Jurkat, Clone E6-1 (cell line): ENCODE data around the gene LRMDA.
"Not testable (repeated sequence)": the region's sequence is repeated elsewhere in the genome, so short reads cannot be mapped to it uniquely, and the experiment has no call there.

Experiments used
- DNase-seq: peaks from one replicate; pipeline ENCODE4 v3.0.0-alpha.2; 2011; ENCODE audit warnings: low read depth, low spot score
- H3K4me3 ChIP-seq: 2 replicates; pipeline ENCODE4 v1.5.1; 2011; ENCODE audit warnings: mild to moderate bottlenecking, low read length, control low read depth, moderate library complexity

The LRMDA gene

DNA sequence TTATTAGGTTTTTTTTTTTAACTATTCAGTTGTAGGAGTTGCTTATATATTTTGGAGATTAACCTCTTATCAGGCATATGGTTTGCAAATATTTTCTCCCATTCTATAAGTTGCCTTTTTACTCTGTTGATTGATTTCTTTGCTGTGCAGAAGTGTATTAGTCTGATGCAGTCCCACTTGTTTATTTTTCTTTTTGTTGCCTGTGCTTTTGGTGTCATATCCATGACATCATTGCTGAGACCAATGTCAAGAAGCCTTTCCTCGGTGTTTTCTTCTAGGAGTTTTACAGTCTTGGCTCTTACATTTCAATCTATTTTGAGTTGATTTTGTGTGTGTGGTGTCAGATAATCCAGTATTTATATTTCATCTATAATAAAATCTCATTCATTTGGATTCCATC is 155.4 kb downstream of the LRMDA start:
- no peak for DNase-seq
- H3K4me3 ChIP-seq: no peak overlapping the region

- no peak for DNase-seq
- H3K4me3 ChIP-seq: no peak overlapping the region
Measured at GRCh38 chr10:75588031-75588430, 156.6 kb downstream of the LRMDA start.

- no peak for DNase-seq
- H3K4me3 ChIP-seq: no peak overlapping the region
Measured at GRCh38 chr10:75589895-75590654, 158.7 kb downstream of the LRMDA start.

DNA sequence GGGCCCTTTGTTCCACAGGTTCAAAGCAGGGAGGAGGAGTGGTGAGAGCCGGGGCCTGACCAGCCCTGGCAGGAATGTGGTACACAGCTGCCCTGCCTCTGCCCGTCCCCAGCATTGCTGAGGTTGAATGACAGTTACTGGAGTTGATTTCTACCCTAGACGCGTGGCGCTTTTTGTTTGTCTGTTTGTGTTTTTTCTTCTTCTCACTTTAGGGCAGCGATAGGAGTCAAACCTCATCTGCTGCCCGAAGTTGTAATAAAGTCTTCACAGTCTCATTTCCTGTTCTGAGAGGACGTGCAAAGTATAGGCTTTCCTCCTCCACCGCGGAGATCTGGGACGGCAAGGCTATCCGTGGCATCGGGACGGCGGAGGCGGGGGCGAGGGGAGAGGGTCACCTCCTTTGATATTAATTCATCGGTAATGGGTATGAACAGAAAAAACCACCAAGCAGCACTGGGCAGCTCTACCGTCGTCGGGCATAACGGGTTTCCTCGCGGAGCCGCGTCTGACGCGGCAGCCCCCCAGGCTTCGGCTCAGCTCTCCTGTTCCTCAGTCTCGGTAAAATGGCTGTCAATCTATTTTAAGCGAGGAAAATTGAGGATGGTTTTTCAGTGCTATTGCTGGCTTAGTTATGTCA is 160.8 kb downstream of the LRMDA start:
- no peak for DNase-seq
- no peak overlapping the region for H3K4me3 ChIP-seq

GRCh38 chr10:75592791-75593643 is 161.6 kb downstream of the LRMDA start:
- no peak overlapping the region for H3K4me3 ChIP-seq
- DNase-seq: no peak

DNA sequence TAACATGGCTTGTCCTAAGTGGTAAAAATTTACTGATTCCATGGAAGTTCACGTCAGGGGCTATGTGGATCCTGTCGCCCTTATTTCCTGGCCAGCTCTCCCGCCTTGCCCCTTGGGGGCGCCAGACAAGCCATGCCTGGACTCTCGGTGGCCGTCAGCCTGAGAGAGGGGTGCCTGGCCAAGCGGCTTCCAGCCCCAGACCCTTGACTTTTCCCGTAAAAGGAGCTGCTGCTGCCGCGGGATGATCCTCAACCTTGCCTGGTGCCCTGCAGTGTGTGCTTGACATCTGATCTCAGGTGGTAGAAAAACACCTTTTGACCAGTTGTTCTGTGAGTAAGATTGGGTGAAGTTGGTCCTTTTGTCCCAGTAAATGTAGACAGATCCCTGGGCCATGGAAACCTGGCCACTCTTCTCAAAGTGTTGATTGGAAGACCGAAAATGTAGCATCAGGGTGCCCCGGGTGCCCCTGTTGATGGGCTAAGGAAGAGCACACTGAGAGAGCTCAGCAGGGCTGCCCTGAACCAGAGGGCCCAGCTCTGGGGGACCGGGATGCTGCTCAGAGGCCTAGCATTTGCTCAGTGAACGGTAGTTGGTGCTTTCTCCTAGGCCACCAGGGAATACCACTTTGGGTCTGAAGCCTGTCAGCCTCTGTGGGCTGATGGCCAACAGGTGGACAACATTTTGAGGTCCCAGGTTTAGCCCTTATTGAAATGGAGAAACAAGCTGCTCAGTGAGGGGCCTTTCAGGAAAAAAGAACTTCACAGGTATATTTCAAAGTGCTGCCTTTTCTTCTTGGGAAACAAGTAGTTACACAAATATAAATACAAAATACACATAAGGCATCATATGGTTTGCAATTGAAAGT is 162.5 kb downstream of the LRMDA start:
- DNase-seq: no peak
- no peak overlapping the region for H3K4me3 ChIP-seq

DNA sequence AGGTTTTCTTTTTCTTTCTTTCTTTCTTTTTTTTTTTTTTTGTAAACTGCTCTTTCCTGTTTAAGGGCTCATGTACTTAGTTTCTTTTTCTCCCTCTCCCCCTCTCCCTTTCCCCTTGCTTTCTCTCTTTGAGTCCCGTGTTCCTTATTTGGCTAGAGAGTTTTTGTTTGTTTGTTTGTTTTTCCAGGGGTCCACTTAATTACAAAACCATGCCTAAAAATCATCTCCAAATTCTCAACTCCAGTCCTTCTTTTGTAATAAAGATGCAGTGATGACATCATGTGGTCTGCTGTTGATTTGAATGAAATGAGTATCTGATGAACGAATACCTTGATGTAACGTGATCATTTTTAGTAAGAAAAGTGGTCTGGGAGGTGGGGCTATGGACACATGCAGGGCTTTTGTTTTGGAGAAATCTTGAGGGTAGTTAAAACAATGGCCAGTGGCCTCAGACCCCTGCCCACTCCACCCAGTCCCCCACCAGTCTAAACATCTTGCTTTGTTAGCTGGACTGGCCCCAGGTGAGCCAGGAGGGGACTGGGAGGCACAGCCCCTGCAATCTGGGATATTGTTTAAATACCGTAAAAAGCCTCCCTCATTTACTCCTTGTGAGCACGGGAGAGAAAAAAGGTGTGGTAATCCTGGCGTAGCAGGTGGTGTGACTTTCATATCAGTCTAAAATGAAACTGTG is 165.7 kb downstream of the LRMDA start:
- no peak overlapping the region for H3K4me3 ChIP-seq
- no peak for DNase-seq

DNA sequence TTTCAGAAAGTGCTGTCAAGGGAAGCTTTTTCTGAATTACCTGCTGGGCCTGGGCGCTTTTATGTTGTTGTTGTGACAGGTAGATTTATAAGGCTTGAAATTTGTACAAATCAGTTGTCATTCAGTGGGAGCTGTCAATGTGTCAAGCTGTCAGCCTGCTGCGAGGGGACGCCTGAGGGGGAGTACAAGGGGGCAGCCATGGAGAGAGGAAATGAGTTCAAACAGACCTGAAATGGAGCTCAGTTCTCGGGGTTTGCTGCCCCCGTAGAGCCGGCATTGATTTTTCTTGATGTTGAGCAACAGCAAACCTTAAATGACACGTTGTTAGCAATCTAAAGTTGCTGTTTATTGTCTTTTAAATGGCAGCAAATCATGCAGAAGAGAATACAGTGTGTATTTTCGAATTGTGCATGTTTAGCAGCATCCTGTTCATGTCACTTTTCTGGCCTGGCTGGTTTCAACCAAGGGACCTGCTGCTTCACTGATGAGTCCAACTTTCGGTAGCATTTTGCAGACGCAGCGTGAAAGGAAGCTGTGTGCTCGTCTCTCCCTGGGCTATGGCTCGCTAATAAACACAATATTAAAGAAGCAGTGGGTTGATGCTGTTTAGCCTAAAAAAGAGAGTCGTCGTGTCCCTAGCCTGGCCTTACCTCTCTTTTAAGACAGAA is 166.5 kb downstream of the LRMDA start:
- DNase-seq: no peak
- no peak overlapping the region for H3K4me3 ChIP-seq

- DNase-seq: no peak
- H3K4me3 ChIP-seq: no peak overlapping the region
Measured at GRCh38 chr10:75598998-75599397, 167.6 kb downstream of the LRMDA start.

- no peak for DNase-seq
- no peak overlapping the region for H3K4me3 ChIP-seq
Measured at GRCh38 chr10:75599875-75600648, 168.6 kb downstream of the LRMDA start.

DNA sequence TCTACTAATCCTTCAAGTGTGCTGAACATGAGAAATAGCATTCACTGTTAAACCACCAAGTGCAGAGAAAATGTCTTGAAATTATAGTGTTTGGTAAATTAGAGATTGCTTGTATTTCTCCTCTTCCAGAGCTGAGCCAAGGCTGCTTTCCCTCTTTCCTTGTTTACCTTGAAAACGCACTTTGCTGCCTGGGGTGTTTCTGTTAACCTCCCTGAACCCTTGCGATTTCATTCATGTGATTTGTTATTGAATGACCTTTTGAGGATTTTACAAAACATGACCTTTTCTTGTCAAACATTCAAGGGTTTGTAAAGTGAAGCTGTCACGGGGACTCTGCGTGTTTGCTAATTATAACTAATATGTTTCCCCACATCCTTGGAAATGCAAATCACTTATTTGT is 169.4 kb downstream of the LRMDA start:
- H3K4me3 ChIP-seq: no peak overlapping the region
- no peak for DNase-seq

DNA sequence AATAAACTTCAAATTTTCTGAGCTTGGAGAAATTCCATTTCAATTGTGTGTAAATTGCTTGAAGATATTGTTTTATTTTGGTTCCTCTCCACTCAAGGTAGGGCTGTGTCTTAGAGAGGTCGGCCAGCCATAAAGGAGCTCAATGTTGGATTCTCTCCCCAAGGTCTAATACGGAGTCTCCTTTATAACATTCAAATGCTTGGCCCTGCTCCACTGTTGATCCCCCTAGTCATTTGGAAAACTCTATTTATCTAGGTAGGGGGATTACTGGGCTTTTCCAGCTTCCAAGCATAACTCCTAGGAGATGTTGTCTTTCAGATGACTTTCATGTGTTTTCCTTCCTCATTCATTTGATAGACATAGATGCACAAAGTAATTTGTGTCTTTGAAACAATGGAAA is 170.9 kb downstream of the LRMDA start:
- no peak for DNase-seq
- no peak overlapping the region for H3K4me3 ChIP-seq

DNA sequence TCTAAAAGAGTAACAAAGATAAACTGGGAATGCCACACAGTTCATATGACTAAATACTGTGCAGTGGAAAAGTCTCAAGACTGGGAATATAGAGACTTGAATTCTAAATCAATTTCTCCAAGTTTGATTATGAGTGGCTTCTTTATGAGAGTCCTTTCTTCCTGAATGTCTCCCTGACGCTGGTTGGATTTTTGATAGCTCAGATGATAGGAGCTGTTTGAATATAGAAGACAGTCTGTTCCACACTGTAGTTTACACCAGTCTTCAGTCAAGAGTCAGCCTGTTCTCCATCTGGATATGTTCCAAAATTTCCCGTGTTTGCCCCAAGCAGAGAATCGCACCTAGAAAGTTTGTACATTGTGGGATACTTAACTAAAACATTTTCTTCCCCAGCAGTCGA is 173.7 kb downstream of the LRMDA start:
- no peak for DNase-seq
- H3K4me3 ChIP-seq: no peak overlapping the region

- H3K4me3 ChIP-seq, DNase-seq: not testable (repeated sequence)
Measured at GRCh38 chr10:75605795-75606194, 174.4 kb downstream of the LRMDA start.

DNA sequence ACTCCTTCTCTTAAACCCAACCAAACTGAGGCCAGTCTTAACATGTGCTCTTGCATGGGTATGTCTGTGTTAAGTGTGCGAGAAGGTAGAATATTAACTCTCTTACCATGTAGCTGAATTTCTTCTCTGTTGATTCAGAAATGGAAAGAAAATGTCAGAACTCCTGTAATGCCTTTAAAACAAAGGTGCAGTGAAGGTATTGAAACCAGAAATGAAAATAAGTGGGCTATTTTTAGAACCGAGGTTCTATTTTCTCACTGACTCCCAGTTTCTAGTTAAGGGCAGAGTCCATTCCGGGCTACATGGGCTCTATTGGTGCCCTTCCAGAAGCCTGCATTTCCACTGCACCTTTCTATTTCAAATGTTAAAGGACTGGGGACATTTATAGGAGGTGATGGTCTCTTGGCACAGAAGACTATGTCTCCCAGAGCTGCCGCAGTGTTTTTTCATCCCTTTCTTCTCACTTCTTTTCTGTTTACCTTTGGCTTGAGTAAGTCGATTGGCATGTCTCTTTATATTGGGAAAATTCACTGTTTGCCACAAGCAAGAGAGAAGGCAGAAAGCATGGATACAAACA is 174.9 kb downstream of the LRMDA start:
- no peak overlapping the region for H3K4me3 ChIP-seq
- no peak for DNase-seq

GRCh38 chr10:75607576-75607975 is 176.2 kb downstream of the LRMDA start:
- DNase-seq: no peak
- no peak overlapping the region for H3K4me3 ChIP-seq

- no peak overlapping the region for H3K4me3 ChIP-seq
- no peak for DNase-seq
Measured at GRCh38 chr10:75610183-75610582, 178.8 kb downstream of the LRMDA start.
